ENCODE measurements around the gene NKIRAS2.

DNA sequence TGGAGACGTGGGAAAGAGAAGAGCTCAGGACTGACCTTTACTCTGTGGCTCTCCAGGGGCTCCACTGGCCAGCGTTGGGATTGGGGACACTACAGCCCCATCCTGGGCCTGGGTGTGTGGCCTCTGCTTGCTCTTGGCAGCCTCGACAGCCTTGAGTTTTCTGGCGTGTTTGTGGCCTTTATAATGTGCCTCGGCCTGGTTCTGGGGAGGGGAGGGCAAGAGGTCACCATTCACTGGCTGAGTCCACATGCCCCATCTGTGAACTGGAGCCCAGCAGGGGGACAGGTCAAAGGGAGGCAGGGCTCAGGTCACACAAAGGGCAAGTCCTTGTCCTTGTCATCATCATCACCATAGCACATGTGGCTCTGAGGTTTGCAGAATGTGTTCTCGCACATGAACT is 11.7 kb downstream of the NKIRAS2 start:
- TF ChIP-seq, protein P1, sequence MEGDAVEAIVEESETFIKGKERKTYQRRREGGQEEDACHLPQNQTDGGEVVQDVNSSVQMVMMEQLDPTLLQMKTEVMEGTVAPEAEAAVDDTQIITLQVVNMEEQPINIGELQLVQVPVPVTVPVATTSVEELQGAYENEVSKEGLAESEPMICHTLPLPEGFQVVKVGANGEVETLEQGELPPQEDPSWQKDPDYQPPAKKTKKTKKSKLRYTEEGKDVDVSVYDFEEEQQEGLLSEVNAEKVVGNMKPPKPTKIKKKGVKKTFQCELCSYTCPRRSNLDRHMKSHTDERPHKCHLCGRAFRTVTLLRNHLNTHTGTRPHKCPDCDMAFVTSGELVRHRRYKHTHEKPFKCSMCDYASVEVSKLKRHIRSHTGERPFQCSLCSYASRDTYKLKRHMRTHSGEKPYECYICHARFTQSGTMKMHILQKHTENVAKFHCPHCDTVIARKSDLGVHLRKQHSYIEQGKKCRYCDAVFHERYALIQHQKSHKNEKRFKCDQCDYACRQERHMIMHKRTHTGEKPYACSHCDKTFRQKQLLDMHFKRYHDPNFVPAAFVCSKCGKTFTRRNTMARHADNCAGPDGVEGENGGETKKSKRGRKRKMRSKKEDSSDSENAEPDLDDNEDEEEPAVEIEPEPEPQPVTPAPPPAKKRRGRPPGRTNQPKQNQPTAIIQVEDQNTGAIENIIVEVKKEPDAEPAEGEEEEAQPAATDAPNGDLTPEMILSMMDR (IDR thresholded peaks at IDR 0.05; ENCODE audit: insufficient read depth, low read length, poor library complexity, severe bottlenecking), result no peak
- TF ChIP-seq EZH2phosphoT487 (conservative IDR thresholded peaks at IDR 0.05; ENCODE audit: low read length), result no peak

All from SU-DHL-6 (cell line).